Measurements from ENCODE around the gene SPECC1.
A peak's percentile ranks its signal among the peaks of the same experiment; 100 is the strongest.
"Not testable (repeated sequence)": the region's sequence is repeated elsewhere in the genome, so short reads cannot be mapped to it uniquely, and the experiment has no call there.

The SPECC1 gene

GRCh38 chr17:20281860-20282259 is 272.7 kb downstream of the SPECC1 start:
- DNase-seq = no peak

- DNase-seq = no peak
Observed at GRCh38 chr17:20282526-20283308, 273.6 kb downstream of the SPECC1 start.

- no peak for DNase-seq
Observed at GRCh38 chr17:20284022-20284421, 274.9 kb downstream of the SPECC1 start.

- DNase-seq = no peak
Observed at GRCh38 chr17:20284570-20285295, 275.6 kb downstream of the SPECC1 start.

GRCh38 chr17:20289984-20290383 is 280.8 kb downstream of the SPECC1 start:
- no peak for DNase-seq

GRCh38 chr17:20291853-20292252 is 282.7 kb downstream of the SPECC1 start:
- no peak for DNase-seq

GRCh38 chr17:20293501-20293900 is 284.3 kb downstream of the SPECC1 start:
- DNase-seq = no peak

- DNase-seq = no peak
Observed at GRCh38 chr17:20294120-20294519, 285.0 kb downstream of the SPECC1 start.

- DNase-seq = no peak
Observed at GRCh38 chr17:20299013-20299412, 289.9 kb downstream of the SPECC1 start.

GRCh38 chr17:20300436-20300934 is 291.3 kb downstream of the SPECC1 start:
- DNase-seq = no peak

GRCh38 chr17:20302246-20302917 is 293.2 kb downstream of the SPECC1 start:
- DNase-seq = no peak

- DNase-seq = no peak
Observed at GRCh38 chr17:20304961-20305360, 295.8 kb downstream of the SPECC1 start.

GRCh38 chr17:20306924-20307323 is 297.8 kb downstream of the SPECC1 start:
- DNase-seq = no peak

GRCh38 chr17:20307326-20307910 is 298.3 kb downstream of the SPECC1 start:
- DNase-seq = no peak

- no peak for DNase-seq
Observed at GRCh38 chr17:20310481-20310880, 301.3 kb downstream of the SPECC1 start.

- no peak for DNase-seq
Observed at GRCh38 chr17:20313306-20313705, 304.1 kb downstream of the SPECC1 start.

GRCh38 chr17:20313891-20314290 is 304.7 kb downstream of the SPECC1 start:
- no peak for DNase-seq

GRCh38 chr17:20314834-20315233 is 305.7 kb downstream of the SPECC1 start:
- DNase-seq = no peak

- no peak for DNase-seq
Observed at GRCh38 chr17:20315311-20315710, 306.2 kb downstream of the SPECC1 start.

GRCh38 chr17:20315821-20316220 is 306.7 kb downstream of the SPECC1 start:
- DNase-seq = no peak

- peak; percentile 62 to 66 for DNase-seq
Observed at GRCh38 chr17:20320535-20321229, 311.5 kb downstream of the SPECC1 start.

GRCh38 chr17:20321357-20321756 is 312.2 kb downstream of the SPECC1 start:
- DNase-seq = not testable (repeated sequence)

All from cerebellar nuclear complex (tissue), 1 donor.